GM19035 (cell line): ENCODE data around the gene TIAM1.

Experiments used
- ATAC-seq: cut with Tn5 transposase; IDR thresholded peaks from one replicate; pipeline ENCODE4 v1.9.1; 2021; ENCODE audit not compliant: unreplicated experiment

TIAM1 gene

GRCh38 chr21:31356440-31356839 is 12.4 kb upstream of the TIAM1 start:
- ATAC-seq, result no peak

GRCh38 chr21:31354604-31355443 is 10.8 kb upstream of the TIAM1 start:
- ATAC-seq, result peak; percentile 55

GRCh38 chr21:31354122-31354521 is 10.1 kb upstream of the TIAM1 start:
- no peak for ATAC-seq

GRCh38 chr21:31352836-31353235 is 8.8 kb upstream of the TIAM1 start:
- ATAC-seq, result no peak

- no peak for ATAC-seq
Measured at GRCh38 chr21:31351960-31352359, 7.9 kb upstream of the TIAM1 start.

GRCh38 chr21:31351438-31351837 is 7.4 kb upstream of the TIAM1 start:
- no peak for ATAC-seq

- ATAC-seq, result no peak
Measured at GRCh38 chr21:31349208-31349607, 5.1 kb upstream of the TIAM1 start.

GRCh38 chr21:31348188-31348587 is 4.1 kb upstream of the TIAM1 start:
- ATAC-seq, result no peak

- no peak for ATAC-seq
Measured at GRCh38 chr21:31347435-31348032, 3.5 kb upstream of the TIAM1 start.

- no peak for ATAC-seq
Measured at GRCh38 chr21:31346256-31346821, 2.3 kb upstream of the TIAM1 start.

GRCh38 chr21:31345136-31345535 is 1.1 kb upstream of the TIAM1 start:
- no peak for ATAC-seq

GRCh38 chr21:31343030-31343510 is 991 bp downstream of the TIAM1 start:
- no peak for ATAC-seq

GRCh38 chr21:31342348-31342747 is 1.7 kb downstream of the TIAM1 start:
- no peak for ATAC-seq

- ATAC-seq, result no peak
Measured at GRCh38 chr21:31340942-31341487, 3.0 kb downstream of the TIAM1 start.

GRCh38 chr21:31340514-31340913 is 3.5 kb downstream of the TIAM1 start:
- ATAC-seq, result no peak

- no peak for ATAC-seq
Measured at GRCh38 chr21:31339721-31340120, 4.3 kb downstream of the TIAM1 start.

GRCh38 chr21:31338908-31339368 is 5.1 kb downstream of the TIAM1 start:
- ATAC-seq, result no peak

- no peak for ATAC-seq
Measured at GRCh38 chr21:31337996-31338907, 5.8 kb downstream of the TIAM1 start.

GRCh38 chr21:31337086-31337485 is 7.0 kb downstream of the TIAM1 start:
- ATAC-seq, result no peak

GRCh38 chr21:31336739-31337040 is 7.4 kb downstream of the TIAM1 start:
- no peak for ATAC-seq
